Measurements from ENCODE around the gene PTPRO.

Gene PTPRO

GRCh38 chr12:15526033-15526432 lies 203.7 kb downstream of the PTPRO start:
- DNase-seq (ENCODE audit: low spot score), result no peak

GRCh38 chr12:15527201-15528080 lies 205.1 kb downstream of the PTPRO start:
- DNase-seq (ENCODE audit: low spot score), result peak; percentile 78

DNA sequence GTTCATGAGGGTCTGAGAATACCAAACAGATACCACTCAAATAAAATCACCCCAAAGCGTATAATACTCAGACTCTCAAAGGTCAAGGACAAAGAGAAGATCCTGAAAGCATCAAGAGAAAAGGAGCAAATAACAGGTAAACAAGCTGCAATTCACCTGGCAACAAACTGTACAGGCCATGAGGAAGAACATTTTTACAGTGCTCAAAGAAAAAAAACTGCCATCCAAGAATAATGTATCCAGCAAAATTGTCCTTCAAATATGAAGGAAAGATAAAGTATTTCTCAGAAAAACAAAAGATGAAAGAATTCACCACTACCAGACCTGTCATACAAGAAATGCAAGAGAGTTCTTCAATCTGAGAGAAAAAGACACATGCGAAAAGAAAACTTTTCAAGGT lies 206.4 kb downstream of the PTPRO start:
- no peak for DNase-seq (ENCODE audit: low spot score)

- DNase-seq (ENCODE audit: low spot score), result no peak
These were observed 208.1 kb downstream of the PTPRO start for GRCh38 chr12:15530361-15530760.

GRCh38 chr12:15532364-15532977 lies 210.2 kb downstream of the PTPRO start:
- DNase-seq (ENCODE audit: low spot score), result peak; percentile 39

GRCh38 chr12:15534322-15534721 lies 212.0 kb downstream of the PTPRO start:
- peak; percentile 45 for DNase-seq (ENCODE audit: low spot score)

GRCh38 chr12:15534874-15535273 lies 212.6 kb downstream of the PTPRO start:
- DNase-seq (ENCODE audit: low spot score), result peak; percentile 29

DNA sequence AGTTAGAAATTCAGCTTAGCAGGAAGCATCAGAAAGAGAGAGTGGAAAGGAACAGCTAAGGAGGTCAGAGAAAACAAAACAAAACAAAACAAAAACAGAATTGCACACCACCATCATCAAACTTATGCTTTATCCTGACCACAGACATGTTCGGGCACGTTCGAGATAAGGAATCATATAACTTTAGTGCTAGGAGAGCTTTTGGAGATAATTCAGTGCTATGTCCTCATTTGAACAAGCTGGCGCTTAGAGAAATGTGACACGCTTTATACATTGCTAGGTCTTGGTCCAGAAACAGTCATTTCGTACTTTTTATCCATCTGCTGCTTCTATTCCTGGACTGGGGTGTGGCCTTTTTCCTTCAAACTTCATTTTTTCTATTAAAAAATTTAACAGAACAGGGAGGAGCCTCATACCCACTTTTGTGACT lies 213.1 kb downstream of the PTPRO start:
- no peak for DNase-seq (ENCODE audit: low spot score)

- DNase-seq (ENCODE audit: low spot score), result no peak
These were observed 214.1 kb downstream of the PTPRO start for GRCh38 chr12:15536446-15536845.

- no peak for DNase-seq (ENCODE audit: low spot score)
These were observed 216.6 kb downstream of the PTPRO start for GRCh38 chr12:15538881-15539280.

GRCh38 chr12:15540005-15540404 lies 217.7 kb downstream of the PTPRO start:
- DNase-seq (ENCODE audit: low spot score), result no peak

DNA sequence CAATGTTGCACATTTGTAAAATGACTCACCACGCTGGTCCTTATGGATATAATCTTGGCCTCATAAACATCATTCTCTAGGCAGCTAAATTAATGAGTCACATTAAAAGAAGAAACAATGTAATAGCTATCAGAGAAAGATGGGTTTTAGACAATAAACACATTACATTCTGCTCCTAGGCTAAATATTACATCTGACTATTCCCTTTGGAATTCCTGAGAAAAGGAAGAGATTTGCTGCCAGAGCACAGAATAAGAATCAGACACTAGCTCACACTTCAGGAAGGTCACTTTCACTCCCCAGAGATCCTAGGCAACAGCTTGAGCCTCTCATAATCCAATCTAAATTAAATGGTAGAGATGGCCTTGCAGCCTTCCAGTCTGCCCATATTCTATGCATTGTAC lies 218.2 kb downstream of the PTPRO start:
- no peak for DNase-seq (ENCODE audit: low spot score)

- no peak for DNase-seq (ENCODE audit: low spot score)
These were observed 219.8 kb downstream of the PTPRO start for GRCh38 chr12:15541996-15542631.

DNA sequence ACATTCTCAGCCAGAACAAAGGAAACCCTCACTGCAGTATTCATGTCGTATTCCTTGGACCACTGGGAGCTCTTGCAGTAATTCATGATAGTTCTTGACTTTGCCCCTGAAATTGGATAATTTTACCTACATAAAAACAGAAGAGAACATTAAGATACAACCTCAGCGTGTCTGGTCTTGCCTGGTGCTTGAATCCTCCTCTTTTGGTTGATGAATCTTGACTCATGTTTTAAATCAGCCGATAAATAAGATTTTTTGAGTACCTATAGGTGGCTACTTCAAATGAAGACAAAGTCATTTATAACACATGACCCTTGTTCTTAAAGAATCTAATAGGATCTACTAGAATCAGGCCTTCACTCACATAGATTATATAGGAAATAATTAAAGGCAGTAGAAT lies 221.0 kb downstream of the PTPRO start:
- DNase-seq (ENCODE audit: low spot score), result no peak

GRCh38 chr12:15544589-15544988 lies 222.3 kb downstream of the PTPRO start:
- no peak for DNase-seq (ENCODE audit: low spot score)

DNA sequence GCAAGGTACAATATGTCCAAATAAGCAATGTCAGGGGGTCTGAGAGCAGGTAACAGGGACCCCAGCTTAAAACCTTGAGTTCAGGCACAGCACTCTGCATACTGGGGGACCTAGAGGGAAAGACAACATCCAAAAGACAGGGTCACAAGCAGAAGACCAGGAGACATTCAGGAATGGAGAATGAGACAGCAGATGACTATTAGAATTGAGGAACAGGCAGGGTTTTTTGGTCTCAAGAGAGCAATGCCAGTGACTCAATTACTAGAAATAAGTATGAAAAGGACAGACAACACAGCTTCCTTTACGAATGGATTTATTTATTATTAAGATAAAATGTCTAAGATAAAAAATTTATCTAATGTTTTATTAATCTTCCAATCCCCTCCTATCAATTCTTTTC lies 223.0 kb downstream of the PTPRO start:
- DNase-seq (ENCODE audit: low spot score), result no peak

GRCh38 chr12:15546102-15546701 lies 223.9 kb downstream of the PTPRO start:
- no peak for DNase-seq (ENCODE audit: low spot score)

- DNase-seq (ENCODE audit: low spot score), result no peak
These were observed 224.8 kb downstream of the PTPRO start for GRCh38 chr12:15547063-15547462.

DNA sequence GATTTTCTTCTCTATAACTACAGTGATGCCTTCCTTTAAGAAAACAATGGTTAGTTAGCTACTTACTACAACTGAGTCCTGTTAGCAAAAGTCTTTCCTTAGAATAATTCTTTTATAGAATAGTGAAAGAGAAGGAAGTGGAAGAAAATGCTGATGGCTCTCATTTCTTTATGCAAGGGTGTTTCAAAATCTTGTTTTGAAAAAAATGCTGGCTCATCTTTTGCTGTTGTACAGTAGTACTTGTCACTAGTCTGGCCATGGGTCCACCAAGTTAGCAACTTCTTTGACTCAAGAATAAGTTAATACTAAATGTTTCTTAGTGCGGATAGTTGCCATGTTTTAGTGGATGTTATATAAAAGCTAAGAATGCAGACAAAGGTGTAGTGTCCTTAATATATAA lies 225.4 kb downstream of the PTPRO start:
- no peak for DNase-seq (ENCODE audit: low spot score)

- no peak for DNase-seq (ENCODE audit: low spot score)
These were observed 228.5 kb downstream of the PTPRO start for GRCh38 chr12:15550793-15551192.

DNA sequence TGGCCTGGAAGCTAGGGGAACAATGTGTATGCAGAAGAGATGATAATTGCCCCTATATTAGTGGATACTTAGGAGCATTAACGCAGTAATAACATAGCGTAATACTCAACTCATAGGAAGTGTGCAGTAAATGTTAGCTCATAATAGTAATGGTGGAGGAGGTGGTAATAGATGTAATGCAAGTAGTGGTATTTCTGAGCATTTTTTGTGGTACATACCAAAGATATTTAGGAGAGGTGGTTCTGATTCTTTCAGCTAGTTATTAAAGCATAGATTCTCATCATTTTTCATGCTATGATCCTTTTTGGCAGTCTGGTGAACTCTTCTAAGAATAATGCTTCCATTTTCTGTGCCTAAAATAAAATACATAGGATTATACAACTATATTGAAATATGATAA lies 233.1 kb downstream of the PTPRO start:
- no peak for DNase-seq (ENCODE audit: low spot score)

DNA sequence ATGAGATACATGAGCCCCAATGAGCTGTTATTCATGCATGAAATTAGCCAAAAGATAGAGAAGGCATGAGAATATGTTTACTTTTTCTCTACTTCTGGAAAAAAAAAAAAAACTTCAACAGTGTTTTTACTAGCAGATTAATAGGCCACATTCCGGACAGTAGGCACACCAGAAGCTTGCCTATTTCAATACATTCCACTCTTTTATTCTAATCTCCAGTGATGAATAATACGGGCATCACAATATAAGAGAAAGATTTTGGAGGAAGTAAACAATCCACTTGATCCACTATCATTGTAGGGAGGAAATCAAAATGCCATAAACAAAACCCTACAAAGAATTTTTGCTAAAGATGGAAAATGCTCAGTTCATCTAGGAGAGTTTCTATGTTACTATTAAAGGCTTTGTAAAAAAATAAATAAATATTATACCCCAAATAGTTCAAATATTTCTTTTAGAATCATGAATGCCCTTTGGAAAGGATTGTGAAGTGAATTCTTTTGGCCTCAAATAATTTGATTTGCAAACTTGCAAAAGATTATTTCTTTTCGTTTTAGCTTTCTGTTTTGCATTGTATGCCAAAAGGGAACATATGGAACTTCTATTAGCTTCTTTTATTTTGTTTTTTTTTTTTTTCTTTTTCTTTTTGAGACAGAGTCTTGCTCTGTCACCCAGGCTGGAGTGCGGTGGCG lies 234.2 kb downstream of the PTPRO start:
- no peak for DNase-seq (ENCODE audit: low spot score)

Measured in Ammon's horn (tissue), 1 donor.